ENCODE results near the gene SINHCAF. TPM values are rescaled to one million over a fixed set of nuclear protein-coding genes. Genes with fewer than 3 reads are reported as not detected.

The SINHCAF gene
- total RNA-seq, 2 donors from 2014 or later: 22.4 to 34.7 TPM

- no peak overlapping the region for H3K4me3 ChIP-seq
- no peak overlapping the region for H3K27ac ChIP-seq
- H3K4me1 ChIP-seq: no peaks in the 10 kb centered on the region
- TF ChIP-seq, protein P1, sequence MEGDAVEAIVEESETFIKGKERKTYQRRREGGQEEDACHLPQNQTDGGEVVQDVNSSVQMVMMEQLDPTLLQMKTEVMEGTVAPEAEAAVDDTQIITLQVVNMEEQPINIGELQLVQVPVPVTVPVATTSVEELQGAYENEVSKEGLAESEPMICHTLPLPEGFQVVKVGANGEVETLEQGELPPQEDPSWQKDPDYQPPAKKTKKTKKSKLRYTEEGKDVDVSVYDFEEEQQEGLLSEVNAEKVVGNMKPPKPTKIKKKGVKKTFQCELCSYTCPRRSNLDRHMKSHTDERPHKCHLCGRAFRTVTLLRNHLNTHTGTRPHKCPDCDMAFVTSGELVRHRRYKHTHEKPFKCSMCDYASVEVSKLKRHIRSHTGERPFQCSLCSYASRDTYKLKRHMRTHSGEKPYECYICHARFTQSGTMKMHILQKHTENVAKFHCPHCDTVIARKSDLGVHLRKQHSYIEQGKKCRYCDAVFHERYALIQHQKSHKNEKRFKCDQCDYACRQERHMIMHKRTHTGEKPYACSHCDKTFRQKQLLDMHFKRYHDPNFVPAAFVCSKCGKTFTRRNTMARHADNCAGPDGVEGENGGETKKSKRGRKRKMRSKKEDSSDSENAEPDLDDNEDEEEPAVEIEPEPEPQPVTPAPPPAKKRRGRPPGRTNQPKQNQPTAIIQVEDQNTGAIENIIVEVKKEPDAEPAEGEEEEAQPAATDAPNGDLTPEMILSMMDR (IDR thresholded peaks at IDR 0.05): no peak
- no peaks in the 10 kb centered on the region for H3K36me3 ChIP-seq
- DNase-seq (ENCODE audit: low spot score): no peak
- no peaks in the 10 kb centered on the region for H3K27me3 ChIP-seq
- no peaks in the 10 kb centered on the region for H3K9me3 ChIP-seq
Measured at GRCh38 chr12:31231611-31232360, 94.2 kb downstream of the SINHCAF start.

Measured in right atrium auricular region (tissue), 2 donors.